ENCODE data around the gene SLC9A2. TPM values are rescaled to one million over a fixed set of nuclear protein-coding genes. Genes with fewer than 3 reads are reported as not detected.
A peak's percentile ranks its signal among the peaks of the same experiment; 100 is the strongest.

The SLC9A2 gene
- total RNA-seq, 2 donors from 2014 or later = 7.3 to 22.4 TPM

DNA sequence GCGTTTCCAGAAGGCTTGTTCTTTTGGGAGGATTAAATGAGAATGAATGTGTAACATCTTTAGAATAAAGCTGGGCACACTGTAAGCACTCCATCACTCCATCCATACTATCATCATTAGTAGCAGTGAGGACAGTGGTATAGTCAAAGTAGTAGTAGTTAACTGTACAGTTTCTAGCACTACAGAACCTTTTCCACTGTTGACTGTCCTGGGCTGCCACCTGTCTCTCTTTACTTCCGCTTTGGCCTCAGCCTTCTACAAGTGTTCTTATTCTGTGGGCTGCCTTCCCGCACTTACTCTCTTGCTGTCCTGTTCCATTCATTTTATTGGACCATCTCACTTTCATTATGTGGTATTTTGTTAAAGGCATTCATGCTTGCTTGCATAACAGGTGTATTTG, 3.3 kb downstream of the SLC9A2 start:
- TF ChIP-seq POLR2AphosphoS5 (IDR thresholded peaks at IDR 0.05) (no peak), POLR2A (IDR thresholded peaks at IDR 0.05) (no peak)
- TF ChIP-seq, protein P1, sequence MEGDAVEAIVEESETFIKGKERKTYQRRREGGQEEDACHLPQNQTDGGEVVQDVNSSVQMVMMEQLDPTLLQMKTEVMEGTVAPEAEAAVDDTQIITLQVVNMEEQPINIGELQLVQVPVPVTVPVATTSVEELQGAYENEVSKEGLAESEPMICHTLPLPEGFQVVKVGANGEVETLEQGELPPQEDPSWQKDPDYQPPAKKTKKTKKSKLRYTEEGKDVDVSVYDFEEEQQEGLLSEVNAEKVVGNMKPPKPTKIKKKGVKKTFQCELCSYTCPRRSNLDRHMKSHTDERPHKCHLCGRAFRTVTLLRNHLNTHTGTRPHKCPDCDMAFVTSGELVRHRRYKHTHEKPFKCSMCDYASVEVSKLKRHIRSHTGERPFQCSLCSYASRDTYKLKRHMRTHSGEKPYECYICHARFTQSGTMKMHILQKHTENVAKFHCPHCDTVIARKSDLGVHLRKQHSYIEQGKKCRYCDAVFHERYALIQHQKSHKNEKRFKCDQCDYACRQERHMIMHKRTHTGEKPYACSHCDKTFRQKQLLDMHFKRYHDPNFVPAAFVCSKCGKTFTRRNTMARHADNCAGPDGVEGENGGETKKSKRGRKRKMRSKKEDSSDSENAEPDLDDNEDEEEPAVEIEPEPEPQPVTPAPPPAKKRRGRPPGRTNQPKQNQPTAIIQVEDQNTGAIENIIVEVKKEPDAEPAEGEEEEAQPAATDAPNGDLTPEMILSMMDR (IDR thresholded peaks at IDR 0.05) = no peak
- H3K9me3 ChIP-seq = no peaks in the 10 kb centered on the region
- H3K4me3 ChIP-seq = no peak overlapping the region
- intact Hi-C loops (cut with DNase I) = no loop called here
- no peaks in the 10 kb centered on the region for H3K4me1 ChIP-seq (replicated peaks)
- 71% methylated on average over 3 of the region's 3 CpGs for WGBS
- no peaks in the 10 kb centered on the region for H3K27me3 ChIP-seq (replicated peaks; ENCODE audit: insufficient read depth)
- no peak for DNase-seq (ENCODE audit: low spot score)
- peak overlapping the region in 1 of 2 donors; percentile 47 for H3K27ac ChIP-seq
- no peaks in the 10 kb centered on the region for H3K36me3 ChIP-seq

DNA sequence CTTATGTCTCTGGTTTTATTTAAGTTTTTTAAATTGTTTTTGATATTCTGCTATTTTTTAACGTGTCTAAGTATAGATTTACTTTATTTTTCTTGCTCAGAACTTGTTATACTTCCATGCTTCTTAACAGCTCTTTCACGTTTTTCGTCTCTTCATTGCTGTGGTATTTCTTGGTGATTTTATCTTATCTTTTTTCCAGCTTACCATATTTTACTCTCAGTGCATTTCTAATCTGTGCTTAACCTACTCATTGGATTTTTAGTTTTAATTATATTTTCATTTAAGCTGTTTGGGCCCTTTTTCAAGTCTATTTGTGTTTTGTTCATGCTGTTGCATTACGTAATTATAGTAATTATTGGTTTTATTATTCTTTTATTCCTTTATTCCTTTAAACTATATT, 11.1 kb downstream of the SLC9A2 start:
- H3K4me1 ChIP-seq (replicated peaks) = no peaks in the 10 kb centered on the region
- 59% methylated on average over 4 of the region's 4 CpGs for WGBS
- TF ChIP-seq POLR2A (IDR thresholded peaks at IDR 0.05) = no peak
- TF ChIP-seq POLR2AphosphoS5 (IDR thresholded peaks at IDR 0.05) = no peak
- TF ChIP-seq, protein P1 (IDR thresholded peaks at IDR 0.05) = no peak
- H3K36me3 ChIP-seq = no peaks in the 10 kb centered on the region
- H3K27me3 ChIP-seq (replicated peaks; ENCODE audit: insufficient read depth) = no peaks in the 10 kb centered on the region
- no peaks in the 10 kb centered on the region for H3K9me3 ChIP-seq
- intact Hi-C loops (cut with DNase I) = no loop called here
- H3K27ac ChIP-seq = no peak overlapping the region
- DNase-seq (ENCODE audit: low spot score) = no peak
- H3K4me3 ChIP-seq = no peak overlapping the region

- H3K27ac ChIP-seq = no peak overlapping the region
- no peak for DNase-seq (ENCODE audit: low spot score)
- no peaks in the 10 kb centered on the region for H3K27me3 ChIP-seq (replicated peaks; ENCODE audit: insufficient read depth)
- H3K4me3 ChIP-seq = no peak overlapping the region
- 83% methylated on average over 4 of the region's 4 CpGs for WGBS
- intact Hi-C loops (cut with DNase I) = no loop called here
- no peaks in the 10 kb centered on the region for H3K36me3 ChIP-seq
- TF ChIP-seq POLR2AphosphoS5 (IDR thresholded peaks at IDR 0.05) = no peak
- TF ChIP-seq, protein P1 (IDR thresholded peaks at IDR 0.05) = no peak
- H3K9me3 ChIP-seq = no peaks in the 10 kb centered on the region
- H3K4me1 ChIP-seq (replicated peaks) = peaks cover 5% of the 10 kb centered on the region
These were observed 13.2 kb downstream of the SLC9A2 start for GRCh38 chr2:102632380-102633175.

- TF ChIP-seq, protein P1 (IDR thresholded peaks at IDR 0.05) = no peak
- TF ChIP-seq POLR2AphosphoS5 (IDR thresholded peaks at IDR 0.05) (no peak), POLR2A (IDR thresholded peaks at IDR 0.05) (no peak)
- Histone ChIP-seq H3K27me3 (replicated peaks; ENCODE audit: insufficient read depth) (no peaks in the 10 kb centered on the region), H3K36me3 (no peaks in the 10 kb centered on the region), H3K9me3 (no peaks in the 10 kb centered on the region), H3K27ac (no peak overlapping the region), H3K4me1 (replicated peaks) (peaks cover 5% of the 10 kb centered on the region), H3K4me3 (no peak overlapping the region)
- 96% methylated on average over 6 of the region's 6 CpGs for WGBS
- intact Hi-C loops (cut with DNase I) = no loop called here
- no peak for DNase-seq (ENCODE audit: low spot score)
These were observed 15.5 kb downstream of the SLC9A2 start for GRCh38 chr2:102634831-102635241.

- intact Hi-C loops (cut with DNase I) = no loop called here
- no peaks in the 10 kb centered on the region for H3K36me3 ChIP-seq
- WGBS = 97% methylated on average over 7 of the region's 7 CpGs
- TF ChIP-seq POLR2A (IDR thresholded peaks at IDR 0.05) (no peak), POLR2AphosphoS5 (IDR thresholded peaks at IDR 0.05) (no peak)
- TF ChIP-seq, protein P1 (IDR thresholded peaks at IDR 0.05) = no peak
- no peaks in the 10 kb centered on the region for H3K27me3 ChIP-seq (replicated peaks; ENCODE audit: insufficient read depth)
- H3K4me1 ChIP-seq (replicated peaks) = peaks cover 5% of the 10 kb centered on the region
- DNase-seq (ENCODE audit: low spot score) = no peak
- H3K9me3 ChIP-seq = no peaks in the 10 kb centered on the region
- H3K4me3 ChIP-seq = no peak overlapping the region
- H3K27ac ChIP-seq = no peak overlapping the region
These were observed 16.0 kb downstream of the SLC9A2 start for GRCh38 chr2:102635317-102635716.
